Osteocyte (in vitro differentiated cells): ENCODE data around the gene TMSB15B. TPM values are rescaled to one million over a fixed set of nuclear protein-coding genes. Genes with fewer than 3 reads are reported as not detected.
A peak's percentile ranks its signal among the peaks of the same experiment; 100 is the strongest.
"Not testable (repeated sequence)": the region's sequence is repeated elsewhere in the genome, so short reads cannot be mapped to it uniquely, and the experiment has no call there.

Experiments used
- DNase-seq: peaks from one replicate; pipeline ENCODE4 v3.0.0; 2021; ENCODE audit warnings: mixed read lengths; ENCODE audit not compliant: unreplicated experiment; ENCODE audit errors: extremely low spot score
- H3K27ac Mint-ChIP-seq: one replicate; pipeline ENCODE4 v1.8.0; 2021; ENCODE audit warnings: mild to moderate bottlenecking, mixed read lengths; ENCODE audit not compliant: unreplicated experiment
- H3K27me3 Mint-ChIP-seq: one replicate; pipeline ENCODE4 v1.8.0; 2021; ENCODE audit warnings: mixed read lengths; ENCODE audit not compliant: unreplicated experiment
- H3K36me3 Mint-ChIP-seq: one replicate; pipeline ENCODE4 v1.8.0; 2021; ENCODE audit warnings: mixed read lengths; ENCODE audit not compliant: unreplicated experiment
- H3K4me1 Mint-ChIP-seq: one replicate; pipeline ENCODE4 v1.8.0; 2021; ENCODE audit warnings: mixed read lengths; ENCODE audit not compliant: unreplicated experiment
- H3K4me3 Mint-ChIP-seq: one replicate; pipeline ENCODE4 v1.8.0; 2021; ENCODE audit warnings: mild to moderate bottlenecking, moderate library complexity, mixed read lengths; ENCODE audit not compliant: unreplicated experiment
- H3K9me3 Mint-ChIP-seq: one replicate; pipeline ENCODE4 v1.8.0; 2021; ENCODE audit warnings: mixed read lengths; ENCODE audit not compliant: unreplicated experiment
- total RNA-seq: library from RNA; stranded (reverse); gene quantifications from 2 replicates; pipeline ENCODE4 v1.2.1, GENCODE V29; 2021
- TF ChIP-seq, protein P1 (sequence below): fragments of 200-600 bp; sonication (generic); IDR thresholded peaks from 2 replicates; pipeline ENCODE4 v1.5.0; 2021; ENCODE audit warnings: antibody characterized with exemption, mild to moderate bottlenecking, moderate library complexity

Gene TMSB15B
- total RNA-seq, 1 donor from 2014 or later, result 16.2 TPM

- TF ChIP-seq, protein P1, sequence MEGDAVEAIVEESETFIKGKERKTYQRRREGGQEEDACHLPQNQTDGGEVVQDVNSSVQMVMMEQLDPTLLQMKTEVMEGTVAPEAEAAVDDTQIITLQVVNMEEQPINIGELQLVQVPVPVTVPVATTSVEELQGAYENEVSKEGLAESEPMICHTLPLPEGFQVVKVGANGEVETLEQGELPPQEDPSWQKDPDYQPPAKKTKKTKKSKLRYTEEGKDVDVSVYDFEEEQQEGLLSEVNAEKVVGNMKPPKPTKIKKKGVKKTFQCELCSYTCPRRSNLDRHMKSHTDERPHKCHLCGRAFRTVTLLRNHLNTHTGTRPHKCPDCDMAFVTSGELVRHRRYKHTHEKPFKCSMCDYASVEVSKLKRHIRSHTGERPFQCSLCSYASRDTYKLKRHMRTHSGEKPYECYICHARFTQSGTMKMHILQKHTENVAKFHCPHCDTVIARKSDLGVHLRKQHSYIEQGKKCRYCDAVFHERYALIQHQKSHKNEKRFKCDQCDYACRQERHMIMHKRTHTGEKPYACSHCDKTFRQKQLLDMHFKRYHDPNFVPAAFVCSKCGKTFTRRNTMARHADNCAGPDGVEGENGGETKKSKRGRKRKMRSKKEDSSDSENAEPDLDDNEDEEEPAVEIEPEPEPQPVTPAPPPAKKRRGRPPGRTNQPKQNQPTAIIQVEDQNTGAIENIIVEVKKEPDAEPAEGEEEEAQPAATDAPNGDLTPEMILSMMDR, result no peak
- H3K27ac Mint-ChIP-seq, result no peak overlapping the region
- no peak for DNase-seq
- no peak overlapping the region for H3K4me3 Mint-ChIP-seq
- H3K4me1 Mint-ChIP-seq, result no peaks in the 10 kb centered on the region
- H3K9me3 Mint-ChIP-seq, result no peaks in the 10 kb centered on the region
- H3K27me3 Mint-ChIP-seq, result no peaks in the 10 kb centered on the region
- H3K36me3 Mint-ChIP-seq, result no peaks in the 10 kb centered on the region
These were observed 12.9 kb upstream of the TMSB15B start for GRCh38 chrX:103949506-103949905.

GRCh38 chrX:103953353-103953752 is 9.1 kb upstream of the TMSB15B start:
- TF ChIP-seq, protein P1, result no peak
- Mint-ChIP-seq H3K36me3 (no peaks in the 10 kb centered on the region), H3K9me3 (peaks cover 7% of the 10 kb centered on the region), H3K27me3 (no peaks in the 10 kb centered on the region), H3K4me1 (no peaks in the 10 kb centered on the region), H3K27ac (no peak overlapping the region), H3K4me3 (no peak overlapping the region)
- DNase-seq, result no peak

DNA sequence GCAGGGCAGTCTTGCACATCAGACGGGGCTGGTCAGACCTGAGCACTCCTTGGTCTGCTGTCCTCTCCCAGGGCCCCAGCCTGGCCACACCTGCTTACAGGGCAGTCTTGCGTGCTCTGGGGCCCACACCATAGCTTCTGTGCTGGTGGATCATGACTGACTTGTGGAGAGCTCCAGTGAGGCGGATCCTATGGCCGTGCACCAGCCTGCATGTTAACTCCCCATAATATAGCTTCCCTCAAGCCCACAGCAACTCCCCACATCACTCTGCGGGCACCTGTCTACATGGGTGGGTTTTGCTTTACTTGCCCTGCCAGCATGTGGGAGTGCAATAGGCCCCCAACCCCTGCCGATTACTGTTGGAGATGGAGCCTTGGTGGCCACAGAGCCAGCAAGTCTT is 8.2 kb upstream of the TMSB15B start:
- H3K4me1 Mint-ChIP-seq, result no peaks in the 10 kb centered on the region
- H3K36me3 Mint-ChIP-seq, result no peaks in the 10 kb centered on the region
- no peaks in the 10 kb centered on the region for H3K27me3 Mint-ChIP-seq
- no peak overlapping the region for H3K27ac Mint-ChIP-seq
- no peak overlapping the region for H3K4me3 Mint-ChIP-seq
- TF ChIP-seq, protein P1, result no peak
- peaks cover 7% of the 10 kb centered on the region for H3K9me3 Mint-ChIP-seq
- no peak for DNase-seq

- not testable (repeated sequence) for H3K9me3 Mint-ChIP-seq, H3K4me3 Mint-ChIP-seq, H3K36me3 Mint-ChIP-seq, H3K27ac Mint-ChIP-seq, DNase-seq, H3K4me1 Mint-ChIP-seq, H3K27me3 Mint-ChIP-seq
These were observed 1.8 kb upstream of the TMSB15B start for GRCh38 chrX:103960599-103960998.

DNA sequence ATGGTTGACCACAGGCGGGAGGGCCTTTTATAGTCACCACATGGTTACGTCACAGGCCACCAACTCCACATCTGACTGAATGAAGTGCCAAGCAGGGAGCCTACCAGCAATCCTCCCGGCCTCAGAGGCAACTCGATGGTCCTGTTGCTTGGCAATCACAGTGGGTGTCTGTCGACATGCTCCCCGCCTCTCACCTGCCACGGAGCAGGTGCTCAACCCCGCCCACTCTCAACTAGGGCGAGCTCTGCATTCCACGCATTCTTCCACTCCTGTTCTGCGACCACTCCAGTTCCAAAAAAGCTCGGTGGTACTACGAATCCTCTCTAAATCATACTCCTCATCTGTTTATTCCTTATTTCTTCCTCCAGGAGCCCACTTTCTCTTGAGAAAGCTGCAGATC is 21.1 kb downstream of the TMSB15B start:
- H3K27ac Mint-ChIP-seq, H3K4me3 Mint-ChIP-seq, H3K27me3 Mint-ChIP-seq, H3K36me3 Mint-ChIP-seq, DNase-seq, H3K4me1 Mint-ChIP-seq, H3K9me3 Mint-ChIP-seq: not testable (repeated sequence)

GRCh38 chrX:103999234-103999633 is 36.8 kb downstream of the TMSB15B start:
- peaks cover 10% of the 10 kb centered on the region for H3K9me3 Mint-ChIP-seq
- TF ChIP-seq, protein P1, result no peak
- no peak overlapping the region for H3K4me3 Mint-ChIP-seq
- H3K36me3 Mint-ChIP-seq, result no peaks in the 10 kb centered on the region
- no peak overlapping the region for H3K27ac Mint-ChIP-seq
- H3K27me3 Mint-ChIP-seq, result peaks cover 7% of the 10 kb centered on the region
- H3K4me1 Mint-ChIP-seq, result peaks cover 2% of the 10 kb centered on the region
- peak; percentile 13 for DNase-seq
